Measurements from ENCODE around the gene SPATA19. TPM values are rescaled to one million over a fixed set of nuclear protein-coding genes. Genes with fewer than 3 reads are reported as not detected.

The SPATA19 gene
- total and polyA plus RNA-seq, 2 of the 4 experiments (the other 2 are of a cell fraction): not detected

- no peak overlapping the region for H2BK5ac ChIP-seq (ENCODE audit: low read depth, low read length, poor library complexity, severe bottlenecking)
- POLR2A ChIA-PET (ENCODE audit: unreplicated experiment): no interaction called here
- H3K79me1 ChIP-seq (ENCODE audit: low read depth in 1 of 2, low read length in 2 of 2): no peaks in the 10 kb centered on the region
Measured at GRCh38 chr11:133892584-133893380, 47.5 kb upstream of the SPATA19 start.

More at GRCh38 chr11:133892584-133893380, 47.5 kb upstream of the SPATA19 start:
- TF ChIP-seq RAD21 (IDR thresholded peaks at IDR 0.05; ENCODE audit: low read length) (no peak), POLR2A (IDR thresholded peaks at IDR 0.05; ENCODE audit: low read depth, low read length) (no peak), MXI1 (IDR thresholded peaks at IDR 0.05; ENCODE audit: borderline replicate concordance, low read depth, low read length) (no peak), CEBPB (IDR thresholded peaks at IDR 0.05; ENCODE audit: low read depth, low read length) (no peak), ELK1 (IDR thresholded peaks at IDR 0.05; ENCODE audit: borderline replicate concordance, low read depth, low read length) (no peak), BHLHE40 (IDR thresholded peaks at IDR 0.05; ENCODE audit: low read depth, low read length) (no peak), RFX5 (IDR thresholded peaks at IDR 0.05; ENCODE audit: low read depth, low read length) (no peak), RCOR1 (IDR thresholded peaks at IDR 0.05; ENCODE audit: insufficient replicate concordance, low read length) (no peak), SMC3 (IDR thresholded peaks at IDR 0.05; ENCODE audit: low read depth, low read length) (no peak), MAZ (IDR thresholded peaks at IDR 0.05; ENCODE audit: borderline replicate concordance, low read depth, low read length) (no peak), MAFK (IDR thresholded peaks at IDR 0.05; ENCODE audit: low read depth, low read length) (no peak), NFE2L2 (IDR thresholded peaks at IDR 0.05; ENCODE audit: low read depth, low read length) (no peak), CHD1 (IDR thresholded peaks at IDR 0.05; ENCODE audit: low read depth, low read length) (no peak), FOS (IDR thresholded peaks at IDR 0.05; ENCODE audit: low read depth, low read length) (no peak)
- TF ChIP-seq, protein P1, sequence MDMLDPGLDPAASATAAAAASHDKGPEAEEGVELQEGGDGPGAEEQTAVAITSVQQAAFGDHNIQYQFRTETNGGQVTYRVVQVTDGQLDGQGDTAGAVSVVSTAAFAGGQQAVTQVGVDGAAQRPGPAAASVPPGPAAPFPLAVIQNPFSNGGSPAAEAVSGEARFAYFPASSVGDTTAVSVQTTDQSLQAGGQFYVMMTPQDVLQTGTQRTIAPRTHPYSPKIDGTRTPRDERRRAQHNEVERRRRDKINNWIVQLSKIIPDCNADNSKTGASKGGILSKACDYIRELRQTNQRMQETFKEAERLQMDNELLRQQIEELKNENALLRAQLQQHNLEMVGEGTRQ (IDR thresholded peaks at IDR 0.05; ENCODE audit: low read depth, low read length): no peak
- TF ChIP-seq, protein P2, sequence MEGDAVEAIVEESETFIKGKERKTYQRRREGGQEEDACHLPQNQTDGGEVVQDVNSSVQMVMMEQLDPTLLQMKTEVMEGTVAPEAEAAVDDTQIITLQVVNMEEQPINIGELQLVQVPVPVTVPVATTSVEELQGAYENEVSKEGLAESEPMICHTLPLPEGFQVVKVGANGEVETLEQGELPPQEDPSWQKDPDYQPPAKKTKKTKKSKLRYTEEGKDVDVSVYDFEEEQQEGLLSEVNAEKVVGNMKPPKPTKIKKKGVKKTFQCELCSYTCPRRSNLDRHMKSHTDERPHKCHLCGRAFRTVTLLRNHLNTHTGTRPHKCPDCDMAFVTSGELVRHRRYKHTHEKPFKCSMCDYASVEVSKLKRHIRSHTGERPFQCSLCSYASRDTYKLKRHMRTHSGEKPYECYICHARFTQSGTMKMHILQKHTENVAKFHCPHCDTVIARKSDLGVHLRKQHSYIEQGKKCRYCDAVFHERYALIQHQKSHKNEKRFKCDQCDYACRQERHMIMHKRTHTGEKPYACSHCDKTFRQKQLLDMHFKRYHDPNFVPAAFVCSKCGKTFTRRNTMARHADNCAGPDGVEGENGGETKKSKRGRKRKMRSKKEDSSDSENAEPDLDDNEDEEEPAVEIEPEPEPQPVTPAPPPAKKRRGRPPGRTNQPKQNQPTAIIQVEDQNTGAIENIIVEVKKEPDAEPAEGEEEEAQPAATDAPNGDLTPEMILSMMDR (conservative IDR thresholded peaks at IDR 0.05; ENCODE audit: low read depth, low read length): no peak
- Histone ChIP-seq H3K27me3 (ENCODE audit: control insufficient read depth, insufficient read depth, low read length) (no peaks in the 10 kb centered on the region), H3K56ac (ENCODE audit: extremely low read depth, insufficient read depth, low read length) (no peak overlapping the region), H4K5ac (ENCODE audit: low read depth, low read length) (no peak overlapping the region), H3K18ac (ENCODE audit: low read depth, low read length) (no peak overlapping the region), H2BK20ac (ENCODE audit: low read depth, low read length) (no peak overlapping the region), H3K14ac (replicated peaks; ENCODE audit: low read depth, low read length) (no peak overlapping the region), H3K4ac (ENCODE audit: low read depth, low read length) (no peak overlapping the region), H3K9ac (ENCODE audit: low read depth, low read length) (no peak overlapping the region), H3K27ac (ENCODE audit: insufficient read depth, low read length) (no peak overlapping the region), H2BK120ac (ENCODE audit: low read depth, low read length) (no peak overlapping the region), H3K9me3 (ENCODE audit: control insufficient read depth, insufficient read depth, low read length) (peaks cover 41% of the 10 kb centered on the region), H2BK15ac (ENCODE audit: low read depth, low read length) (no peak overlapping the region), H3K36me3 (ENCODE audit: control insufficient read depth, insufficient read depth, low read length) (no peaks in the 10 kb centered on the region), H3K9me1 (ENCODE audit: insufficient read depth, low read length) (no peaks in the 10 kb centered on the region), H4K8ac (ENCODE audit: low read depth in 2 of 2, low read length in 2 of 2) (no peak overlapping the region), H2AK9ac (replicated peaks; ENCODE audit: low read depth, low read length, poor library complexity) (no peak overlapping the region), H3K4me2 (ENCODE audit: low read depth, low read length) (no peak overlapping the region), H4K20me1 (ENCODE audit: insufficient read depth, low read length) (no peaks in the 10 kb centered on the region), H3K4me3 (ENCODE audit: insufficient read depth, low read depth, low read length) (no peak overlapping the region), H3K4me1 (ENCODE audit: control insufficient read depth, insufficient read depth, low read length) (no peaks in the 10 kb centered on the region), H2AK5ac (ENCODE audit: low read depth, low read length) (no peak overlapping the region), H2AFZ (replicated peaks; ENCODE audit: low read length, poor library complexity) (no peak overlapping the region), H3K23ac (ENCODE audit: low read depth, low read length) (no peak overlapping the region), H4K91ac (ENCODE audit: insufficient read depth, low read depth, low read length) (no peak overlapping the region)
- DNase-seq (no peak), ATAC-seq (ENCODE audit: low read depth) (no peak)
- intact Hi-C loops (cut with micrococcal nuclease): no loop called here
- no TSS peak for BruUV-seq (replicated peaks)
- in situ Hi-C loops (cut with MboI; ENCODE audit: low sequenced_read_pairs): no loop called here
- 78% methylated on average over 10 of the region's 19 CpGs; no CpG with 5 or more reads in 1 of the 2 experiments for WGBS, 2 experiments (ENCODE audit: extremely low coverage in 2 of 2, insufficient read length in 1 of 2)
- dilution Hi-C loops (cut with HindIII; ENCODE audit: low sequenced_read_pairs, unreplicated experiment): no loop called here
- CTCF ChIA-PET: no interaction called here
